Astrocyte of the cerebellum (primary cell): ENCODE measurements around the gene AMN.

ENCODE experiments used
- DNase-seq: peaks from one replicate; pipeline ENCODE4 v3.0.0-alpha.2; 2011; ENCODE audit warnings: low read depth
- H3K4me3 ChIP-seq: 2 replicates; pipeline ENCODE4 v1.5.1; 2011; ENCODE audit warnings: mild to moderate bottlenecking, low read depth, low read length, moderate library complexity
- in situ Hi-C: cut with HindIII; loops from 2 replicates; pipeline ENCODE4 v1.10.0; 2017; ENCODE audit warnings: low sequenced_read_pairs
- TF ChIP-seq, protein P1 (sequence below): IDR thresholded peaks from 2 replicates; pipeline ENCODE4 v1.5.1; 2012; ENCODE audit warnings: low read length, low read depth, moderate library complexity, mild to moderate bottlenecking; ENCODE audit errors: missing control alignments

The AMN gene

DNA sequence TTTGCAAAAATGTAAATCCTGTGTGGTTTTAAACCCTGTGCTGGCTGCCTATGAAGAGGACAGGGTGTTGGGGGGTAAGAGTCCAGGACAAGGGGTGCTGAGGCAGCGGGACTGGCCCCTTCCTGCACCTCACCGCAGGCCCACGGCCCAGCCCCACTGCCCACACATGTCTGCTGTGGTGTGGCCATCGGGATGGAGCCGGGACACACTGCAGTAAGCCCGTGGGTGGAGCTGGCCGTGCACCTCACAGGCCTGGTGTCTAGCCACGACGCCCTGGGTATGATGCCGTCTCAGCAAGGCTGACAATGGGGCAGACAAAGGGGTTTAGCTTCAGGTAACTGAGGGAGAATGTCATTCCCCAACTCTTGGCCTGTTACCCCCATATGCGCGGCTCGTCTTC lies 19.6 kb downstream of the AMN start:
- no peak for DNase-seq
- in situ Hi-C loops, result loop anchor here (5.0 kb wide), 1 partner anchor 45 kb away; no protein-coding TSS in a partner anchor
- no peak overlapping the region for H3K4me3 ChIP-seq
- TF ChIP-seq, protein P1, sequence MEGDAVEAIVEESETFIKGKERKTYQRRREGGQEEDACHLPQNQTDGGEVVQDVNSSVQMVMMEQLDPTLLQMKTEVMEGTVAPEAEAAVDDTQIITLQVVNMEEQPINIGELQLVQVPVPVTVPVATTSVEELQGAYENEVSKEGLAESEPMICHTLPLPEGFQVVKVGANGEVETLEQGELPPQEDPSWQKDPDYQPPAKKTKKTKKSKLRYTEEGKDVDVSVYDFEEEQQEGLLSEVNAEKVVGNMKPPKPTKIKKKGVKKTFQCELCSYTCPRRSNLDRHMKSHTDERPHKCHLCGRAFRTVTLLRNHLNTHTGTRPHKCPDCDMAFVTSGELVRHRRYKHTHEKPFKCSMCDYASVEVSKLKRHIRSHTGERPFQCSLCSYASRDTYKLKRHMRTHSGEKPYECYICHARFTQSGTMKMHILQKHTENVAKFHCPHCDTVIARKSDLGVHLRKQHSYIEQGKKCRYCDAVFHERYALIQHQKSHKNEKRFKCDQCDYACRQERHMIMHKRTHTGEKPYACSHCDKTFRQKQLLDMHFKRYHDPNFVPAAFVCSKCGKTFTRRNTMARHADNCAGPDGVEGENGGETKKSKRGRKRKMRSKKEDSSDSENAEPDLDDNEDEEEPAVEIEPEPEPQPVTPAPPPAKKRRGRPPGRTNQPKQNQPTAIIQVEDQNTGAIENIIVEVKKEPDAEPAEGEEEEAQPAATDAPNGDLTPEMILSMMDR, result no peak

DNA sequence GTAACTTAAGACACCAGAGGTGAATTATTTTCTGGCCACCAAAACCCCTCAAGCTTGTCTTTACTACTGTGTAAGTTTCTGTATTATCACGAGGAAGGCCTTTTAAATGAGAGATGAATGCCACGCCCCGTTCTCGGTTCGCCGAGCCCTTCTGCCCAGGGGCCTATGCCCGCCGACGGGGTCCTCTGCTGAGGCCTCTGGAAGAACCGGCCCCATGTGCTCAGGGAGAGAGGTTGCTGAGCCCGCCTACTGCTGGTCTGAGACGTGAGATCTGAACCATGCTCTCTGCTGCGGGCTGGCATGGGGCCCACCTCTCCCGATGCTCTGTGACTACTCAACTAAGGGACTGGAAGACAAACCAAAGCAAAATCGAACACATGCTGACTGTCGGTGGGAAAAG lies 21.0 kb downstream of the AMN start:
- DNase-seq, result no peak
- H3K4me3 ChIP-seq, result no peak overlapping the region
- TF ChIP-seq, protein P1, result no peak
- in situ Hi-C loops, result loop anchor here (5.0 kb wide), 1 partner anchor 44 kb away; no protein-coding TSS in a partner anchor

DNA sequence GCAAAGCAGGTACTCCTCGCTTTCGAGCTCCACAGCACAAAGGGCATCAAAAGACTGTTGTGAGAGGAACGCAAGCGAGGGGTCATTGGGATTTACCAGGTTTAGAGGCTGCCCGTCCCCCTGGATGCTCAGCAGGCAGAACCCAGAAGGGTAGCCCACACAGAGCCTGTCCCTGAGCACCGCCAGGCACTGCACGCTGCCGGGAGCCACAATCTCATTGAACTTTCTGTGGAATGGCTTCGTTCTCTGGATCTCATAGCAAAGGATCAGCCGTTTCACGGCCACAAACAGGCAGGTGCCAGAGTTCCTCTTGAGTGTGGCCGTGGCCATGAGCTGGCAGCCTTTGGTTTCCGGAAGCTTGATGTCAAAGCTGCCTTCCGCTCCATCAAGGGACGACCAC lies 21.5 kb downstream of the AMN start:
- TF ChIP-seq, protein P1, result no peak
- in situ Hi-C loops, result loop anchor here (5.0 kb wide), 1 partner anchor 43 kb away; no protein-coding TSS in a partner anchor

DNA sequence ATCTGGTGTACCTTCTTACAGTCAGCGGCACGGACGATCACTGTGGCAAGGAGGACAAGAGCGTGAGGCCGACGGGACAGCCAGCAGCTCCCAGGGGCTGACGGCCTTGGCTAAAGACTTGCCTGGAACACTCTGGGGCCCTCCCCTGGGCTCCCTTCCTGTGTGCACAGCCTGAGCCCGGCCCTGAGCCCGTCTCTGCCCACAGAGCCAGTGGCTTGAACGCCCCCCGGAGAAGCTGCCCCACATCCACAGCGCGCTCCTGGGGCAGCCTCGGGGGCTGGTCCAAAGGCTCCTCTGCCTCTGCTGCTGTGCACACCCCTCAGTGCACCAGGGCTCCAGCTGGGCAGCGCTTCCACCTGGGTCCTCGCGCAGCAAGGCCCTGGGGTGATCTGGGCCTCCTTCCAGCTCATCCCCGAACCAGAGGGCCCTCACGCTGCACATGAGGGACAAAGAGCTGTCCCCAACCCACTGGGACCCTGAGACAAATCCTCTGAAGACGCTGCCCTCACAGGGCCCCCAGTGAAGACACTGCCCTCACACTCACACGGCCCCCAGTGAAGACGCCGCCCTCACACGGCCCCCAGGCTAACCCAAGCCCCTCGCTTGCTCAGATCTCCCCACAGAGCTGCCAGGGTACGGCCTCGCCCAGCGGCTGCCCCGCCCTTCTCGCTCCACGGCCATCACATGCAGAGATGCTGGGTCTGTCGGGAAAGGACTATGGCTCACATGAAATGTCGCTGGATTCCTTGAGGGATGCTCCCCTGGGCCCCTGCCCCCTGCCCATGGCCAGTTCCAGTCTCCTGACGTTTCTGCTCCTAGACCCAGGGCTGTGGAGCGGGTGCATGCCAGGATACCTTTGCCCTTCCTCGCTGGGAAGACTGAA lies 22.2 kb downstream of the AMN start:
- DNase-seq, result no peak
- TF ChIP-seq, protein P1, result no peak
- in situ Hi-C loops, result loop anchor here (5.0 kb wide), 1 partner anchor 43 kb away; no protein-coding TSS in a partner anchor
- no peak overlapping the region for H3K4me3 ChIP-seq

More for the DNA sequence above, 21.5 kb downstream of the AMN start:
- H3K4me3 ChIP-seq, result no peak overlapping the region
- DNase-seq, result no peak

DNA sequence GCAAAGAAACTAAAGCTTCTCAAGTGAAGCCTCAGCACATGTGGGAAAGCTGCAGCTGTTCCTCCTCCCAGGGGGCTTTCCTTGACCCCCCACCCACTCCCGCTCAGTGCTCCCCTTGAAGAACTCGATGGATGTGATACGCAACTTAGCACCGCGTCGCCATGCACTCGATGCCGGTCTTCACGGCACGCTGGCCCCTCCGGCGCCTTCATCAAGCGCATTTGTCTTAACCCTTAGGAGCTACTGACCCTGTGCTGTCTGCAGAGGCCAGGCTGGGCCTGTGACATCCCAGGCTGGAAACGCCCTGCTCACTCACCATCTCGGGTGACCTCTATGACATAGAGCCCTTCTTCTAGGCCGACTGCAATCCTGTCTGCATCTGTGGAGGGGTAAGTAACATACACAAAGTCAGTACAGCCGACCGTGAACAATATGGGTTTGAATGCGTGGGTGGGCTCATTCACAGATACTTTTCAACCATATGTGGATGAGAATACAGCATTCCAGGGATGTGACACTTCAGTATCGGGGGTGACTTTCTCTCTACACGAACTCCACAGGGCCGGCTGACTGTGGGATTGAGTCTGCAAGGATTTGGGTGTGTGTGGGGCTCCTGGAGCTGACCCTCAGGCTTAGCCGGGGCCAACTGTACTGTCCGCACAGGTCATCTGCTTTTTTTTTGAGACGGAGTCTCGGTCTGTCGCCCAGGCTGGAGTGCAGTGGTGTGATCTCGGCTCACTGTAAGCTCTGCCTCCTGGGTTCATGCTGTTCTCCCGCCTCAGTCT lies 23.1 kb downstream of the AMN start:
- no peak overlapping the region for H3K4me3 ChIP-seq
- in situ Hi-C loops, result no loop called here
- no peak for DNase-seq
- TF ChIP-seq, protein P1, result no peak

DNA sequence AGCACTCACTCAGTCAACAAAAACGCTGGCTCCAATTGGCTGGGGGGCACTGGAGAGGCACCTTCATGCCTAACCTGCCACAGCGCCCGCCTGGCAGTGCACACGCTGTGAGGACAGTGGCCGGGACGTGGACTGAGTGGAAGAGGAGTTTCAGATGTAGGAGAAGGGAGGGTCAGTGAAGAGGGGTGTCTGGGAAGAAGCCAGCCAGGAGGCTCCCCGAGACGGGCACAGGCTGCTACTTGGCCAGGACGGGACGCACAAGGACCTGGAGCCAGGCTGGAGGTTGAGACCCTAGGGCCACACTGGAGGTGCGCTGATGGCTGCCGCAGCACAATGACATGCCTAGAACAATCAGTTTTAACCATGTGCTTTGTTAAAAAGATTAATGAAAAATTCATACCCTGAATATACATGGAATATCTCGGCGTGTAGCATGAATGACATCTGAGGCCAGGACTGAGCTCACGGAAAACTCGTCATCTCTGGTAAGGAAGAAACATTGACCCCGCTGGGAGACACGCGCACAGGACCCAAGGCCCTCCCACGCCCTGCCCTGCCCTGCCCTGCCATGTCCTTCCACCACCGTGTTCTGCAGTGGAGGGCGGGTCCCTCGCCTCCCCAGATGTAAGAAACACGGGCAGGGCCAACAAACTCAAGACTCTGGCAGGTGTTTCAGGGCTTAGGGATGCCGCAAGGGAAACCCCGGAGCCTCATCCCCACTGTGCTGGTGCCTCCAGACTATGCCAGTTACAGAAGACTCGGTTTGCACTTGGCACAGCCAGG lies 25.0 kb downstream of the AMN start:
- no peak overlapping the region for H3K4me3 ChIP-seq
- TF ChIP-seq, protein P1, result no peak
- in situ Hi-C loops, result no loop called here
- no peak for DNase-seq
